ENCODE data around the gene FYN.
"Not testable (repeated sequence)": the region's sequence is repeated elsewhere in the genome, so short reads cannot be mapped to it uniquely, and the experiment has no call there.

FYN gene

DNA sequence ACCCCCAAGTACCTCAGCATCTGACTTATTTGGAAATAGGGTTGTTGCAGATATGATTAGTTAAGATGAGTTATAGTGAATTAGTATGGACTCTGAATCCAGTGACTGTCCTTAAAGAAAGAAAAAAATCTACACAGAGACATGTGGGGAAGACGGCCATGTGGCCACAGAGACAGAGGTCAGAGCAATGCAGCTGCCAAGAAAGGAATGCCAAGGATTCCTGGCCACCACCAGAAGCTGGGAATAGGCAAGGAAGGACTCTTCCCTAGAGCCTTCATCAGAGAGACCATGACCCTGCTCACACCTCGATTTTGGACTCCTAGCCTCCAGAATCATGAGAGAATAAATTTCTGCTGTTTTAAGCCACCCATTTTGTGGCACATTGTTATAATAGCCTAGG, 81.8 kb downstream of the FYN start:
- Histone ChIP-seq H3K27me3 (no peaks in the 10 kb centered on the region), H3K4me1 (peaks cover 0 to 4% (median 0%) of the 10 kb centered on the region in 4 donors), H3K9me3 (no peaks in the 10 kb centered on the region), H3K36me3 (no peaks in the 10 kb centered on the region), H3K4me3 (no peak overlapping the region), H3K27ac (no peak overlapping the region)
- TF ChIP-seq, protein P1, sequence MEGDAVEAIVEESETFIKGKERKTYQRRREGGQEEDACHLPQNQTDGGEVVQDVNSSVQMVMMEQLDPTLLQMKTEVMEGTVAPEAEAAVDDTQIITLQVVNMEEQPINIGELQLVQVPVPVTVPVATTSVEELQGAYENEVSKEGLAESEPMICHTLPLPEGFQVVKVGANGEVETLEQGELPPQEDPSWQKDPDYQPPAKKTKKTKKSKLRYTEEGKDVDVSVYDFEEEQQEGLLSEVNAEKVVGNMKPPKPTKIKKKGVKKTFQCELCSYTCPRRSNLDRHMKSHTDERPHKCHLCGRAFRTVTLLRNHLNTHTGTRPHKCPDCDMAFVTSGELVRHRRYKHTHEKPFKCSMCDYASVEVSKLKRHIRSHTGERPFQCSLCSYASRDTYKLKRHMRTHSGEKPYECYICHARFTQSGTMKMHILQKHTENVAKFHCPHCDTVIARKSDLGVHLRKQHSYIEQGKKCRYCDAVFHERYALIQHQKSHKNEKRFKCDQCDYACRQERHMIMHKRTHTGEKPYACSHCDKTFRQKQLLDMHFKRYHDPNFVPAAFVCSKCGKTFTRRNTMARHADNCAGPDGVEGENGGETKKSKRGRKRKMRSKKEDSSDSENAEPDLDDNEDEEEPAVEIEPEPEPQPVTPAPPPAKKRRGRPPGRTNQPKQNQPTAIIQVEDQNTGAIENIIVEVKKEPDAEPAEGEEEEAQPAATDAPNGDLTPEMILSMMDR (IDR thresholded peaks at IDR 0.05) = no peak
- intact Hi-C loops (cut with DNase I; ENCODE audit: low total_unique reads) = no loop called here
- no peak for DNase-seq

DNA sequence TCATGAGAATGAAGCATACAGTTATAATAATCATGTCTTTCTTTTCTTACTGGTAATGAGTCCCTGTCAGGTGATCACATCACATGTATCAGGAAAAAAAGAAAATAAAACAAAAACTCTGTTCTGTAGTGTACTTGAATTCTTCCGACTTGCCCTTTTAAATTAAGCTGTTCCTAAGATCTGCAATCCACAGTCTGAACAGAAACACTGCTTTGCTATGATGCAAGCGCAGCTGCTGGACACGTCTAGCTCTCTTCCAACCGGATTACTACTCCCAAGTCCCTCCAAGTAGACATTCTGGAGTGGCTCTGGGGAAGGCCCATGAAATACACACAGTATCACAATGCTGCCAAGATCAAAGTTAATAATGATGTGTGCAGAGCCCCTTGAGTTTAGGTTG, 83.7 kb downstream of the FYN start:
- Histone ChIP-seq H3K4me1 (peaks cover 0 to 4% (median 0%) of the 10 kb centered on the region in 4 donors), H3K36me3 (no peaks in the 10 kb centered on the region), H3K27me3 (no peaks in the 10 kb centered on the region), H3K4me3 (no peak overlapping the region), H3K27ac (no peak overlapping the region), H3K9me3 (no peaks in the 10 kb centered on the region)
- peak in 1 of 2 donors; percentile 63 for DNase-seq
- TF ChIP-seq, protein P1 (IDR thresholded peaks at IDR 0.05) = no peak
- intact Hi-C loops (cut with DNase I; ENCODE audit: low total_unique reads) = no loop called here

DNA sequence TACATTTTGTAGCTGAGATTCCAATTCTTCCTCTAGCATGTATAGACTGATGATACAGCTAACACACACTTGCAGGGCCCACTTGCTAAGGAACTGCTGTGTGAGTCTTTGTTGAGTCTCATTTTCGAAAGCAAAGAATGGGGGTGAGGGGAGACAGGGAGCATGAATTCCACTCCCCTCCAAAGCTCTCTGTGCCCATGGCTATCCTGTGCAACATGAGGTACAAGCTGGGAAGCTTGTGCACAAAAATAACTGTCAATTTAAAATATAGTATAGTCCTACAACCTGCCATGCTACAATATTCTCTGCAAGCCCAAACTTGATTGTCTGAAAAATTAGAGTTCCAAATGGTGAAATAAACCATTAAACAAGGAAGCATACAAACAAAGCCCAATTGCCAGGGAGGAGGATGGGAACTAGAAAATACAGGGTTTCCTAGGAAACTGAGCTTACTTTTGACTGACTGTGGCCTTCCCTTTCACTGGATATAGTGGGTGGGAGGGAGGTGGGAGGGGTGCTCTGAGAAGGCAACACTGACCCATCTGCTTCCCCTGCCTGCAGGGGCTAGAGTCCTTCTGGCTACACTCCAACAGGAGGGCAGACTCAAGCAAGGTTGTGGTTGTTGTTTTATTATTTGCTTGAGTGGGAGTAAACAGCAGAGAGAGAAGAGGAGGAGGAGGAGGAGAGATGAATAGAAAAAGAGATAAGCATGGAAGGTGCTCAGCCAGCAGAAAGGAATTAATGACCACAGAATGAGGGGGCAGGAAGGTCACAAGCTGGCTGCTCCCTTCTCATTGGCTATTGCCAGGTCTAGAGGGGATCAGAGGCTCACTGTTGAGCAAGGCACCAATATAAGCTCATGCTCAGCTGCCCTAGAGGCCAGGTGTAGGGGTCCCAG, 84.6 kb downstream of the FYN start:
- Histone ChIP-seq H3K9me3 (no peaks in the 10 kb centered on the region), H3K27me3 (no peaks in the 10 kb centered on the region), H3K27ac (no peak overlapping the region), H3K36me3 (no peaks in the 10 kb centered on the region), H3K4me3 (no peak overlapping the region), H3K4me1 (peaks cover 0 to 4% (median 0%) of the 10 kb centered on the region in 4 donors)
- no peak for DNase-seq
- intact Hi-C loops (cut with DNase I; ENCODE audit: low total_unique reads) = no loop called here
- TF ChIP-seq, protein P1 (IDR thresholded peaks at IDR 0.05) = no peak

DNA sequence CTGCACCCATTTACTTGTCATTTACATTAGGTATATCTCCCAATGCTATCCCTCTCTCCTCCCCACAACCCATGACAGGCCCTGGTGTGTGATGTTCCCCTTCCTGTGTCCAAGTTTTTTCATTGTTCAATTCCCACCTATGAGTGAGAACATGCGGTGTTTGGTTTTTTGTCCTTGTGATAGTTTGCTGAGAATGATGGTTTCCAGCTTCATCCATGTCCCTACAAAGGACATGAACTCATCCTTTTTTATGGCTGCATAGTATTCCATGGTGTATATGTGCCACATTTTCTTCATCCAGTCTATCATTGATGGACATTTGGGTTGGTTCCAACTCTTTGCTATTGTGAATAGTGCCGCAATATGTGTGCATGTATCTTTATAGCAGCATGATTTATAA, 87.1 kb downstream of the FYN start:
- H3K4me3 ChIP-seq; H3K4me1 ChIP-seq; H3K36me3 ChIP-seq; H3K27ac ChIP-seq; H3K9me3 ChIP-seq; DNase-seq; intact Hi-C loops (cut with DNase I; ENCODE audit: low total_unique reads); H3K27me3 ChIP-seq: not testable (repeated sequence)

DNA sequence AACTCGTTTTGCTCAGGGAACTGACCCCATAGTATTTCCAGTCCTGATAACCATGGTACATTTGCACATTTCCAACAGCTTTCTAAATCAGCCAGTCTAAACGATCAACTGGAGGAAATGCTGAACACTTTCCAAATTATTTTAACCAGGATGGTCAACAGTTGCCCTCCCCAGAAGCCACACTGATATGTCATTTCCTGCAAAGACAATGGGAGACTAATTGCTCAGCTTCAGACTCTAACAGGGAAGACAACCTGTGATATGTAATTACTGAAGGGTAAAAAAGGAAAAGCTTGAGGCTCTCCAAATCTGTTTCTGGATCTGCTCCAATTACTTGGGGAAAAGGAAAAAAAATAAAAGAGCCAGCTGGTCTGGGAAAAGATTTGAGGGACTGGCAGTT, 88.8 kb downstream of the FYN start:
- Histone ChIP-seq H3K9me3 (no peaks in the 10 kb centered on the region), H3K4me3 (no peak overlapping the region), H3K27ac (no peak overlapping the region), H3K4me1 (peaks cover 0 to 4% (median 0%) of the 10 kb centered on the region in 4 donors), H3K36me3 (no peaks in the 10 kb centered on the region), H3K27me3 (no peaks in the 10 kb centered on the region)
- intact Hi-C loops (cut with DNase I; ENCODE audit: low total_unique reads) = no loop called here
- TF ChIP-seq, protein P1 (IDR thresholded peaks at IDR 0.05) = no peak
- DNase-seq = no peak

DNA sequence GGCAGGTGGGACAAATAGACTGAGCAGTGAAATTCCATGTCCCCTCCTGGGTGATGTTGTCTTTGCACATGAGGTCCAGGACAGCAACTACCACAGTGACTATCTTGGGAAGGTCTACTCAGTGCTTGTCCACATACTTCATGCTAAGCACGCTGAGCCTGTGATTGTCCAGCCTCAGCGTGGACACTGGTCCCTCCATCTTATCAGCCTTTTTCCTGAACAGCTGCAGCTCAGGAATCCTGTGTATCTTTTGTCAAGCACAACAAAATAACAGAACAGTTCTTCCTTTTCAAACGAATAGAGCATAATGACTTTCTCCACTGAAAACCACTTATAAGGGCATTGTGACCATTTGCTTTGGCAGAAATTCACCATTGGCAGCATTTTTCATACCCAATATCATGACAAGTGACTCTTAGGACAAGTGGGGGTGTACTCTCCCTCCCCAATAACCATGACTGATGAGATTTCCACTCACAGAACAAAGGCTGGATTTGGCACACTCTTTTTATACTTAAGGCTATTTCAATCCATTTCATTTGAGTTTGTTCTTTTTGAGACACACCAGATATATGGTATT, 90.3 kb downstream of the FYN start:
- Histone ChIP-seq H3K9me3 (no peaks in the 10 kb centered on the region), H3K27me3 (no peaks in the 10 kb centered on the region), H3K4me1 (no peaks in the 10 kb centered on the region), H3K4me3 (no peak overlapping the region), H3K36me3 (no peaks in the 10 kb centered on the region), H3K27ac (no peak overlapping the region)
- DNase-seq = no peak
- intact Hi-C loops (cut with DNase I; ENCODE audit: low total_unique reads) = no loop called here
- TF ChIP-seq, protein P1 (IDR thresholded peaks at IDR 0.05) = no peak
